HEK293 (cell line): Measurements from ENCODE around the gene HOXC11.

Experiments
- CTCF ChIA-PET: fragments of 350-600 bp; formaldehyde crosslinking; extraction: SDS; loops from one replicate; lab custom pipeline; 2021; ENCODE audit warnings: antibody characterized with exemption; lab: Yijun Ruan, JAX
- POLR2A ChIA-PET: fragments of 300-600 bp; formaldehyde crosslinking; extraction: SDS; loops from one replicate; lab custom pipeline; 2020; ENCODE audit warnings: antibody characterized with exemption, inconsistent platforms; lab: Yijun Ruan, JAX
- H3K27ac ChIP-seq: fragments of 200-500 bp; sonication (Bioruptor generic); 2 replicates; pipeline ENCODE4 v1.5.1; 2014; ENCODE audit warnings: low read depth, low read length, control low read depth, inconsistent platforms; ENCODE audit errors: extremely low read depth
- H3K36me3 ChIP-seq, 2 experiments: fragments of 200-500 bp in 1 of 2; sonication (Bioruptor generic) in 1 of 2; 1 replicate in 1 of 2; 2 replicates in 1 of 2; pipeline ENCODE4 v1.5.1; 2014 to 2017; ENCODE audit warnings: inconsistent platforms in 2 of 2, low read length in 2 of 2; ENCODE audit not compliant: control insufficient read depth in 2 of 2, insufficient read depth in 1 of 2
- H3K4me1 ChIP-seq: fragments of 200-500 bp; sonication (Bioruptor generic); 2 replicates; pipeline ENCODE4 v1.5.1; 2014; ENCODE audit warnings: mild to moderate bottlenecking, low read length, inconsistent platforms; ENCODE audit not compliant: control insufficient read depth, insufficient read depth
- H3K4me3 ChIP-seq: 2 replicates; pipeline ENCODE4 v1.5.1; 2011; ENCODE audit warnings: low read depth, mild to moderate bottlenecking, control low read depth, low read length, moderate library complexity
- H3K9me3 ChIP-seq: fragments of 200-500 bp; sonication (Bioruptor generic); 2 replicates; pipeline ENCODE4 v1.5.1; 2014; ENCODE audit warnings: low read depth, low read length, inconsistent platforms; ENCODE audit not compliant: control insufficient read depth, insufficient read depth
- KLF10 ChIP-seq: fragments of 450-650 bp; IDR thresholded peaks from 2 replicates; pipeline ENCODE4 v1.5.1; 2018; ENCODE audit warnings: missing biosample characterization, mild to moderate bottlenecking, missing genetic modification characterization
- ZBTB1 ChIP-seq: fragments of 450-650 bp; formaldehyde crosslinking; IDR thresholded peaks from 2 replicates; pipeline ENCODE4 v1.5.1; 2016; ENCODE audit warnings: missing biosample characterization, missing genetic modification characterization
- ZBTB17 ChIP-seq: fragments of 450-650 bp; formaldehyde crosslinking; IDR thresholded peaks from 2 replicates; pipeline ENCODE4 v1.5.1; 2016; ENCODE audit warnings: missing biosample characterization, missing genetic modification characterization
- ZBTB21 ChIP-seq: fragments of 450-650 bp; formaldehyde crosslinking; IDR thresholded peaks from 2 replicates; pipeline ENCODE4 v1.5.1; 2017; ENCODE audit warnings: missing biosample characterization, missing genetic modification characterization
- ZBTB48 ChIP-seq: fragments of 450-650 bp; formaldehyde crosslinking; IDR thresholded peaks from 2 replicates; pipeline ENCODE4 v1.5.1; 2016; ENCODE audit warnings: missing biosample characterization, missing genetic modification characterization
- ZNF138 ChIP-seq: fragments of 450-650 bp; formaldehyde crosslinking; IDR thresholded peaks from 2 replicates; pipeline ENCODE4 v1.5.1; 2016; ENCODE audit warnings: missing biosample characterization, missing genetic modification characterization, borderline replicate concordance
- ZNF221 ChIP-seq: fragments of 450-650 bp; formaldehyde crosslinking; IDR thresholded peaks from 2 replicates; pipeline ENCODE4 v1.5.1; 2017; ENCODE audit warnings: missing biosample characterization, missing genetic modification characterization, borderline replicate concordance
- ZNF292 ChIP-seq: fragments of 450-650 bp; formaldehyde crosslinking; IDR thresholded peaks from 2 replicates; pipeline ENCODE4 v1.5.1; 2016; ENCODE audit warnings: low read depth, missing biosample characterization, missing genetic modification characterization, borderline replicate concordance
- ZNF341 ChIP-seq: fragments of 450-650 bp; formaldehyde crosslinking; IDR thresholded peaks from 2 replicates; pipeline ENCODE4; 2016; ENCODE audit warnings: low read depth, missing biosample characterization, missing genetic modification characterization
- ZNF501 ChIP-seq: fragments of 450-650 bp; formaldehyde crosslinking; IDR thresholded peaks from 2 replicates; pipeline ENCODE4 v1.5.1; 2016; ENCODE audit warnings: missing biosample characterization, missing genetic modification characterization
- ZNF529 ChIP-seq: fragments of 450-650 bp; formaldehyde crosslinking; IDR thresholded peaks from 2 replicates; pipeline ENCODE4 v1.5.1; 2017; ENCODE audit warnings: missing genetic modification characterization, missing biosample characterization; ENCODE audit not compliant: insufficient replicate concordance
- ZNF548 ChIP-seq: fragments of 450-650 bp; formaldehyde crosslinking; IDR thresholded peaks from 2 replicates; pipeline ENCODE4 v1.5.1; 2016; ENCODE audit warnings: missing biosample characterization, missing genetic modification characterization
- ZNF600 ChIP-seq: fragments of 450-650 bp; formaldehyde crosslinking; IDR thresholded peaks from 2 replicates; pipeline ENCODE4 v1.5.1; 2016; ENCODE audit warnings: missing biosample characterization, missing genetic modification characterization
- ZNF629 ChIP-seq: fragments of 450-650 bp; formaldehyde crosslinking; IDR thresholded peaks from 2 replicates; pipeline ENCODE4 v1.5.1; 2017; ENCODE audit warnings: missing biosample characterization, missing genetic modification characterization
- ZNF658 ChIP-seq: fragments of 450-650 bp; formaldehyde crosslinking; IDR thresholded peaks from 2 replicates; pipeline ENCODE4; 2016; ENCODE audit warnings: missing biosample characterization, missing genetic modification characterization
- ZNF76 ChIP-seq: fragments of 450-650 bp; formaldehyde crosslinking; IDR thresholded peaks from 2 replicates; pipeline ENCODE4; 2016; ENCODE audit warnings: low read depth, missing biosample characterization, missing genetic modification characterization, borderline replicate concordance
- TF ChIP-seq, protein P1 (sequence below): fragments of 450-650 bp; IDR thresholded peaks from 2 replicates; pipeline ENCODE4 v1.5.1; 2018; ENCODE audit warnings: missing biosample characterization, missing genetic modification characterization
- TF ChIP-seq, protein P2 (sequence below): fragments of 450-650 bp; formaldehyde crosslinking; IDR thresholded peaks from 2 replicates; pipeline ENCODE4 v1.5.1; 2016; ENCODE audit warnings: missing biosample characterization, missing genetic modification characterization
- TF ChIP-seq, protein P3 (sequence below): fragments of 450-650 bp; formaldehyde crosslinking; IDR thresholded peaks from 2 replicates; pipeline ENCODE4 v1.5.1; 2016; ENCODE audit warnings: missing biosample characterization, missing genetic modification characterization
- TF ChIP-seq, protein P4 (sequence below): fragments of 450-650 bp; formaldehyde crosslinking; IDR thresholded peaks from 2 replicates; pipeline ENCODE4 v1.5.1; 2016; ENCODE audit warnings: missing biosample characterization, missing genetic modification characterization

The HOXC11 gene

DNA sequence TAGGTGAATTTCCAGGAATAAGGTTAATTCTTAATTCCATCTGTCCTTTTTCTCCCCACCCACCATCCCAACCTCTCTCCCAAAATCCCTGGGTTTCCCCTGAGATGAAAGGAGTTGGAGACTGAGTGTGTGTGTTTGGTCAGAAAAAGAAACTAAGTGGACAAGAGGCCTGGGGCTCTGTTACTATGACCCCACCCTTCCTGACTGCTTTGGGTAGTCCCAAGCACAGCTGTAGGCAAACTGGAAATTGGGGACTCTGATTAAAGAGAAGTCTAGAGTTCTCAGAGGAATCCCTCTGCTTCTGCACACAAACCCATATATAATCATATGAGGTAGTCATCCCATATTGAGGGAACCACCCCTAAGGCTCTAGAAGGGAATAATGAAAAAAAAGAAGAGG, 25.2 kb upstream of the HOXC11 start (continued):
- no peak for TF ChIP-seq ZNF501 (tag by site-specific recombination)
- TF ChIP-seq, protein P1, sequence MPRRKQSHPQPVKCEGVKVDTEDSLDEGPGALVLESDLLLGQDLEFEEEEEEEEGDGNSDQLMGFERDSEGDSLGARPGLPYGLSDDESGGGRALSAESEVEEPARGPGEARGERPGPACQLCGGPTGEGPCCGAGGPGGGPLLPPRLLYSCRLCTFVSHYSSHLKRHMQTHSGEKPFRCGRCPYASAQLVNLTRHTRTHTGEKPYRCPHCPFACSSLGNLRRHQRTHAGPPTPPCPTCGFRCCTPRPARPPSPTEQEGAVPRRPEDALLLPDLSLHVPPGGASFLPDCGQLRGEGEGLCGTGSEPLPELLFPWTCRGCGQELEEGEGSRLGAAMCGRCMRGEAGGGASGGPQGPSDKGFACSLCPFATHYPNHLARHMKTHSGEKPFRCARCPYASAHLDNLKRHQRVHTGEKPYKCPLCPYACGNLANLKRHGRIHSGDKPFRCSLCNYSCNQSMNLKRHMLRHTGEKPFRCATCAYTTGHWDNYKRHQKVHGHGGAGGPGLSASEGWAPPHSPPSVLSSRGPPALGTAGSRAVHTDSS (tag by site-specific recombination), result no peak
- no peak for TF ChIP-seq ZNF548
- TF ChIP-seq ZNF221, result no peak

DNA sequence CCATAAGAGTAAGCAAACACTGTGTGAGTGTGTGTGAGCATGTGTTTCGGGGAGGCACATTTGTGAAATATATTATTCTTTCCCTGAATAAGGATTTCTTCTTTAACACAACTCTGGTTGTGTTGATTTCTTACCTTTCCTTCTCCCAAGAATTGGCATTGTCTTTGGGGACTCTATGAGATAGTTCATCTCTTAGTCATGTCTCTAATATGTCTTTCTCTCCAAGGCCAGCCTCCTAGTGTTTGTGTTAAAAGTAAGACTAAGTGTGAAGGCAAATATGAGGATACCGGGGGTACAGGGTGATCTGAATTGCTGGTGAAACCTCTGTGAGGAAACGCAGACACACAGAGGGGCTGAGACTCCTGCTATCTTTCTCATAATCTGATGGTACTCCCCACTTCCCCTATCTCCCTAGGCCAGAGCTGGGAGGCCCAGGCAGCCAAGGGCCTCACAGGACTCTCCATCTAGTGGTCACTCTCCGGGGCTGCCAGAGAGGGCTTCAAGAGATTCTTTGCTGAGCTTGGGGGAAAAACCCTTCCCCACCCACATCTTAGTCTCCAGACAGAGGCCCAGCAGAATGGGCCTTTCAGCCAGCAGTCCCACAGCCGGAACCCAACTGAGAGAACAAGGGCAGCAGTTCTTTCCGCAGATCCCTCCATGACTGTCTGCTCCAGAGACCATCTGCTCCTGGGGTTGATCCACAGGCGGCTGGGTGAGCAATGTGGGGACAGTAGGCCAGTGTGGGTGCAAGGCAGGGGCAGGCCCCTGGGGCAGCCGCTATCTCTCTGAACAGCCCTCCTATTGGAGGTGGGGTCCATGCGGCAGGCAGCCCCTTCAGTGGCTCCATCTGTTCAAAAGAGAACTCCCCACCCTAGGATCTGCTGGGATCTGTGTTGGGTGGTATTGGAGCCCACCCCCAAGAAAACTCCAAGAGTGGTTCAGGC, 24.0 kb upstream of the HOXC11 start:
- peaks cover 0 to 21% of the 10 kb centered on the region in 2 experiments; a peak in 1 of 3 replicates for H3K36me3 ChIP-seq
- H3K27ac ChIP-seq, result no peak overlapping the region
- CTCF ChIA-PET, result interaction anchor here (1.0 to 1.2 kb wide), 2 partner anchors 8 to 420 kb away, joined by 3 to 4 read pairs; no protein-coding TSS in a partner anchor
- H3K4me1 ChIP-seq, result no peaks in the 10 kb centered on the region; the same call in 1 of the 2 replicates
- no peaks in the 10 kb centered on the region for H3K9me3 ChIP-seq
- no peak overlapping the region for H3K4me3 ChIP-seq
- POLR2A ChIA-PET, result no interaction called here
- TF ChIP-seq ZNF76, result no peak
- TF ChIP-seq ZNF292, result no peak
- TF ChIP-seq, protein P2, sequence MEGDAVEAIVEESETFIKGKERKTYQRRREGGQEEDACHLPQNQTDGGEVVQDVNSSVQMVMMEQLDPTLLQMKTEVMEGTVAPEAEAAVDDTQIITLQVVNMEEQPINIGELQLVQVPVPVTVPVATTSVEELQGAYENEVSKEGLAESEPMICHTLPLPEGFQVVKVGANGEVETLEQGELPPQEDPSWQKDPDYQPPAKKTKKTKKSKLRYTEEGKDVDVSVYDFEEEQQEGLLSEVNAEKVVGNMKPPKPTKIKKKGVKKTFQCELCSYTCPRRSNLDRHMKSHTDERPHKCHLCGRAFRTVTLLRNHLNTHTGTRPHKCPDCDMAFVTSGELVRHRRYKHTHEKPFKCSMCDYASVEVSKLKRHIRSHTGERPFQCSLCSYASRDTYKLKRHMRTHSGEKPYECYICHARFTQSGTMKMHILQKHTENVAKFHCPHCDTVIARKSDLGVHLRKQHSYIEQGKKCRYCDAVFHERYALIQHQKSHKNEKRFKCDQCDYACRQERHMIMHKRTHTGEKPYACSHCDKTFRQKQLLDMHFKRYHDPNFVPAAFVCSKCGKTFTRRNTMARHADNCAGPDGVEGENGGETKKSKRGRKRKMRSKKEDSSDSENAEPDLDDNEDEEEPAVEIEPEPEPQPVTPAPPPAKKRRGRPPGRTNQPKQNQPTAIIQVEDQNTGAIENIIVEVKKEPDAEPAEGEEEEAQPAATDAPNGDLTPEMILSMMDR (tag by site-specific recombination), result peak; percentile 57
- TF ChIP-seq ZBTB17 (tag by site-specific recombination), result peak; percentile 60; the same call in 1 of the 2 replicates

DNA sequence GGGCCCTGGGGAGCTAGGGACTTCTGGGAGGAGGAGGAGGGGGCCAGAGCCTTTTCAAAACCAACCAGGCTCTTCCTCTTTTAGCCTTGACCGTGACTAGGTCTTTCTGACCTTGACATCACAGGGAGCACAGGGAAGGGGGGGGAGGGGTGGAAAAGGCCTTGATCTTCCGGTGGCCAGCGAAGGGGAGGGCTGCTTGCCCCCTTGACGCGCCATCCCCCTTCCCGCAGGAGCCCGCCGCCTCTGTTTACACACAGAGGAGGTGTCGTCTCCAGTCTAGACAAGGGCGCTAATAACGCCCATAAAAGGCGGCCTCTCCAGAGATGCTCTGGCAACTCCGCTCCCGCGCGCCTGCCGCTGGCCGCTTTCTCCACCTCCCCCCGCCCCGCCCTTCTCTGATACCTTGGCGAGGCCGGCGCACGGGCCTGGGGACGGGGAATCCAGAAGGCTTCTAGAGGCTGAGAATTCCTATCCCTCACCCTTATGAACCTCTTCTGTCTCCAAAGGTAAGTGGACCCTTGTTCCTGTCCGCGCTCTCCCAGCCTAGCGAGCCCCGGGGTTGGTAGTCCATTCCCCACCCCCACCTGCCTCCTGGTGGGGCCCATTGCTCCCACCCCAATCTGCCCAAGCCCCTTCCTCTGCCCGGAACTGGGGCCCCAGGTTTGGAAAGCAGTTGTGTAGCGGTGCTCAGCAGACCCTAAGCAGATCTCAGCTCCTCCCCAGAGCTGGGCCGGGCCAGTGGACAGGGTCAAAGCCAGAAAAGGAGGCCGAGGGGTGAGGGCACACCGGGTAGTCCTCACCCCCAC, 23.1 kb upstream of the HOXC11 start:
- H3K9me3 ChIP-seq, result no peaks in the 10 kb centered on the region
- H3K4me3 ChIP-seq, result no peak overlapping the region
- ChIA-PET CTCF (interaction anchor here (1.0 kb wide), 1 partner anchor 9 kb away, joined by 4 read pairs; no protein-coding TSS in a partner anchor), POLR2A (no interaction called here)
- no peak overlapping the region for H3K27ac ChIP-seq
- peaks cover 0 to 14% of the 10 kb centered on the region in 2 experiments; a peak in 1 of 3 replicates for H3K36me3 ChIP-seq
- H3K4me1 ChIP-seq, result peaks cover 5% of the 10 kb centered on the region; the same call in 1 of the 2 replicates
- TF ChIP-seq ZBTB21, result no peak
- no peak for TF ChIP-seq ZNF341 (tag by site-specific recombination)
- TF ChIP-seq, protein P3, sequence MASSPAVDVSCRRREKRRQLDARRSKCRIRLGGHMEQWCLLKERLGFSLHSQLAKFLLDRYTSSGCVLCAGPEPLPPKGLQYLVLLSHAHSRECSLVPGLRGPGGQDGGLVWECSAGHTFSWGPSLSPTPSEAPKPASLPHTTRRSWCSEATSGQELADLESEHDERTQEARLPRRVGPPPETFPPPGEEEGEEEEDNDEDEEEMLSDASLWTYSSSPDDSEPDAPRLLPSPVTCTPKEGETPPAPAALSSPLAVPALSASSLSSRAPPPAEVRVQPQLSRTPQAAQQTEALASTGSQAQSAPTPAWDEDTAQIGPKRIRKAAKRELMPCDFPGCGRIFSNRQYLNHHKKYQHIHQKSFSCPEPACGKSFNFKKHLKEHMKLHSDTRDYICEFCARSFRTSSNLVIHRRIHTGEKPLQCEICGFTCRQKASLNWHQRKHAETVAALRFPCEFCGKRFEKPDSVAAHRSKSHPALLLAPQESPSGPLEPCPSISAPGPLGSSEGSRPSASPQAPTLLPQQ (tag by site-specific recombination), result no peak
- TF ChIP-seq ZNF629 (tag by site-specific recombination), result no peak
- TF ChIP-seq ZNF658, result no peak
- no peak for TF ChIP-seq ZBTB48 (tag by site-specific recombination)
- no peak for TF ChIP-seq ZNF600
- TF ChIP-seq, protein P4, sequence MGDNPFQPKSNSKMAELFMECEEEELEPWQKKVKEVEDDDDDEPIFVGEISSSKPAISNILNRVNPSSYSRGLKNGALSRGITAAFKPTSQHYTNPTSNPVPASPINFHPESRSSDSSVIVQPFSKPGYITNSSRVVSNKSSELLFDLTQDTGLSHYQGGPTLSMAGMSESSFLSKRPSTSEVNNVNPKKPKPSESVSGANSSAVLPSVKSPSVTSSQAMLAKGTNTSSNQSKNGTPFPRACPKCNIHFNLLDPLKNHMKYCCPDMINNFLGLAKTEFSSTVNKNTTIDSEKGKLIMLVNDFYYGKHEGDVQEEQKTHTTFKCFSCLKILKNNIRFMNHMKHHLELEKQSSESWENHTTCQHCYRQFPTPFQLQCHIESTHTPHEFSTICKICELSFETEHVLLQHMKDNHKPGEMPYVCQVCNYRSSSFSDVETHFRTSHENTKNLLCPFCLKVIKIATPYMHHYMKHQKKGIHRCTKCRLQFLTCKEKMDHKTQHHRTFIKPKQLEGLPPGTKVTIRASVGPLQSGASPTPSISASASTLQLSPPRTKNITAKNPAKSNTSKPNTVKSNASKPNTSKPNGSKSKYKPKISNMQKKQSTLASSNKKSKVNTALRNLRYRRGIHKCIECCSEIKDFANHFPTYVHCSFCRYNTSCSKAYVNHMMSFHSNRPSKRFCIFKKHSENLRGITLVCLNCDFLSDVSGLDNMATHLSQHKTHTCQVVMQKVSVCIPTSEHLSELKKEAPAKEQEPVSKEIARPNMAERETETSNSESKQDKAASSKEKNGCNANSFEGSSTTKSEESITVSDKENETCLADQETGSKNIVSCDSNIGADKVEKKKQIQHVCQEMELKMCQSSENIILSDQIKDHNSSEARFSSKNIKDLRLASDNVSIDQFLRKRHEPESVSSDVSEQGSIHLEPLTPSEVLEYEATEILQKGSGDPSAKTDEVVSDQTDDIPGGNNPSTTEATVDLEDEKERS (tag by site-specific recombination), result no peak
- no peak for TF ChIP-seq ZNF138
- TF ChIP-seq ZBTB1 (tag by site-specific recombination), result no peak
- no peak for TF ChIP-seq ZNF529
- no peak for TF ChIP-seq KLF10
